Measurements from ENCODE around the gene MFAP4.

Gene MFAP4

DNA sequence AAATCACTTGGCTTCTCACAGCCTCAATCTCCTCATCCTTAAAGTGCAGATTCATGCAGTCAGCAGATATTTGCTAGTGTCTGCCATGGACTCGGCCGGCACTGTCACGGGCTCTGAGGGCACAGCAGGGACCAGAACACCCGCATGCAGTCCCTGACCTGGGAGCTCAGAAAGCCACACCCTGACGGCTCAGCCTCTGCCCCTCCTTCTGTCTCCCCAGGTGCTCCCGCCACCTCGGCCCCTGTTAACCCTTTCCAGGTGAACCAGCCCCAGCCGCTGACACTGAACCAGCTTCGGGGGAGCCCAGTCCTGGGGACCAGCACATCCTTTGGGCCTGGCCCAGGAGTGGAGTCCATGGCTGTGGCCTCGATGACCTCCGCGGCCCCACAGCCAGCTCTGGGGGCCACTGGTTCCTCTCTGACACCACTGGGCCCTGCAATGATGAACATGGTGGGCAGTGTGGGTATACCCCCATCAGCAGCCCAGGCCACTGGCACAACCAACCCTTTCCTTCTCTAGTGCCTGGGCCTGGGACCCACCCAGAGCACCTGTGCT, 53.2 kb downstream of the MFAP4 start:
- DNase-seq (ENCODE audit: low spot score), result no peak

Measured in kidney capillary endothelial cell (primary cell).